ENCODE data around the gene BTBD9.

The BTBD9 gene

DNA sequence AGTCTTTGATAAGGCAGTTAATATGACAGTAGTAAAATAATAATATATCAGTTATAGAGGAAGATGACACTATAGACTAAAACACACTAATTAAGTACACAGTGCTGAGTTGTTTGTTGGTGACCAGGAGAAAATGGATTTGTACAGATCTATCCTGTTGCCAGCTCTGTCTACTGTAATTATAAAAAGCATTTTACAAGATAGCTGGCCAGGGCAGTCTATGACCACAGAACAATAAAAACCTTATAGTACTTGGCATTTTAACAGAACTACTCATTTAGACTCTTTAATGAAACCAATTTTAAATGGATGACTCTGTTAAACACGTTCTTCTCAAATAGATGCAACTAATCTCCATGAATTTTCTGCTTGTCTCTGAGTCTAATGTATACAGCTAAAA lies 367.5 kb downstream of the BTBD9 start:
- no peak for FAIRE-seq

DNA sequence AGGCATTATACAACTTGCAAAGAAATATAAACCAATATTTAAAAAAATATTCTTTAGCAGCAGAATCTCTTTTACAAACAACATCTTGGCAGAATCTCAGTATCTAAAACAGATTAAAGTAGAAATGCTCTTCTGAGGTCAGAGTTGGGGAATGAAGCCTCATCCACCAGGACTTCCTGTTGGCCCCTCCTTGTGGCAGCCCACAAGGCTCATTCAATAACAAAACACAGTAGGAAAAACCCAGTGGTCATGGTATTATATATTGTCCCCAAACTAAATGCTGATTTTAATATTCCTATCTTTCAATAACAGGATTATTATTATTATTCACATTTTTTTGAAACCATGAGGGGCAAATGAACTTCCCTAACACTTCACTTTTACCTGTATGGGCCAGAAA lies 368.6 kb downstream of the BTBD9 start:
- no peak for FAIRE-seq

DNA sequence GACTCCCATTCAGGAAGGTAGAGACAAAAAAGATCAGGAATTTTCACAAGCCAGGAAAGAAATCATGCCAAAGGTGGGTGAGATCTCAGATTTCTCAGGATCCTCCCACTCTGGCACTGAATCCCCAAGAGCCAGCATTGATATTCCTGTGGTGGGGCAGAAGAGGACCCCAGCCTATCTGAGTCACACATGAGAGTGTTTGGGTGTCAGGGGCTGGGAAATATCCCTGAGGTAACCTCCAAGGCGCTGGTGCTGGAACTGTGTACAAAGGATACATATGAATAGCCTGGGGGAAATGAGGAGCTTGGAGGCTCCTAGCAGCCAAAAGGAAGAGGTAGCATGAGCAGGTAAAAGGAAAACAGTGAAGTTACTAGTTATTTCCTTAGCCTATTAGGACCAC lies 369.4 kb downstream of the BTBD9 start:
- FAIRE-seq, result no peak

DNA sequence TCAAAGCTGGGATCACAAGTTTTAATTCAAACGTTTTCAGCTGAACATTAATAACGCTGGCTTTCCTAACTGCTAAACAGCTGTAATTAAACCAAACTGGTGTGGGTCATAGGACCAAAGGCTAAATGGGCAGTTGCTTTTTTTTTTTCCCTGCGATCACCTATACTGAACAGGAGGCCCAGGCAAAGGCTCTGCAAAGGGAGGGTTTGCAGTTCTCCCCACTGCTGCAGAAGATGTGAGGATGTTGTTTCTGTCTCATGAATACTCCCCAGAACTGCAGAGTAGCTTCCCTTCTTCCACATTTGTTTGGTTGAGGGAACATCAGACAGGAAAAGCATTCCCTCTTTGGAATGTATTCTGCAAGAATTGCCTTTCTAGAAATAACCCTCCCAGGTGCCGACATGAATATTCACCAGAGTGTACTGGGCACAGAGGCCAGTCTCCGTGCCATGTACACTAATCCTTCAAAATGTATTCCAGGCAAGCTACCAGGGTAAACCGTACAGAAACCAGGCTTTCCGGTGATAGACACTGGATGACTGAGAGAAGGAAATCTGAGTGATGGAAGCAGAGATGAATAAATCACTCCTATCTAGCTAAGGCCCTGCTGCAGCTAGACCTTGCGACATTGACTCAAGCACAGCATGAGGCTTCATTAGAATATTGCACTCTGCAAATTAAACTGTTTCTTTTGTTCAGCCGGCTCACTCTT lies 370.1 kb downstream of the BTBD9 start:
- no peak for FAIRE-seq

DNA sequence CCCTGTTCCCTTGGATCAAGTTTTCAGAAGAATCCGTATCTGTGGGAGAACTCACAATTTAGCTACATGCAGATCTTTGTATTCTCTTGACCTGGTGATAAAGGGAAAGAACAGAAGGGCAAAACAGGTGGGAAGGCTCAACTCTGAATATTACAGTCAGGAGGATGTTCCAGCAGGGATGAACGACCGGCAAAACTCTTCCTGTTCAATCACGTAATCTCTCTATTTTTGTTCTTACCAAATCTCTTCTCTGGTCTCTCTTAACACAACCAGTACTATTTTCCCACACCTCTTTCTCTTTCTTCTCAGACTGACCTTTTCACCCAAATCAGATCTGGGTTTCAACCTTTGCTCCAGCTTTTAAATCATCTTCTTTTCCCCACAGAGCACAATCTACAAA lies 371.4 kb downstream of the BTBD9 start:
- FAIRE-seq, result no peak

DNA sequence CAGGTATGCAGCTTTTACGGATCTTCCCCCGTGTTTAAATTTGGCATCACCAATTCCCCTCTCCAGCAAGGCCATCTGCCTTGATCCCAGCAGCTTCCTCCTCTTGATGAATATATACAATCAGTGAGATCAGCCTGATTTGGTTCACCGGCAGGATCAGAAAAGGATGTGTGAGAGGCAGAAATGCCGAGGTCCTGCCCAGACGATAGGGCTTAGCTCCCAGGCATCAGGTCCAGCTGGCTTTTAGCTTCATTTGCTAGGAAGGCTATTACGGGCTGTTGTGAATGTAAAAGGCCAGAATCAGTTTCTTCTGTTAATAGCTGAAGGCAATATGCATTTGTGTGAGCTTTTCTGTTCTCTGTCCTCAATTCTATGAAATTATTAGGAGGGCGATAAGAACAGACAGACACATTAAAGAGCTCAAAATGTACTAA lies 372.8 kb downstream of the BTBD9 start:
- FAIRE-seq, result no peak

DNA sequence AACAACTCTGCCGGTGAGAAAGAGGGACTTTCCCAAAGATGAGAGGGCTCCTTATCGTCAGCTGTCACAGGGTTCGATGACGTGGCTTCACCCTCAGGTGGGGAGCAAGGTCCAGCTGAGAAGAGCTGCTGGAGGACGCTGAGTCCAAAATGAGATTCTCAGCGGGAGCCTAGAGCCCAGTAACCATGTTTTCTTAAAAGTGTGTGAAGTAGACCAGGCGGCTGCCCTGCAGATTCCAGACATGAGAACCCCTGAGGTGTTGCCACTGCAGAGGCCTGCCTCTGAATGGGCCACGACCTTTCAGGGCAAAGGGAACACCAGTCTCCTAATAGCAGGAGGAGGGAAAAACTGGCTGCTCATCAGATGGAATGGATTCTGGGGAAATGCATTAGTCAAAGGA lies 375.1 kb downstream of the BTBD9 start:
- no peak for FAIRE-seq

DNA sequence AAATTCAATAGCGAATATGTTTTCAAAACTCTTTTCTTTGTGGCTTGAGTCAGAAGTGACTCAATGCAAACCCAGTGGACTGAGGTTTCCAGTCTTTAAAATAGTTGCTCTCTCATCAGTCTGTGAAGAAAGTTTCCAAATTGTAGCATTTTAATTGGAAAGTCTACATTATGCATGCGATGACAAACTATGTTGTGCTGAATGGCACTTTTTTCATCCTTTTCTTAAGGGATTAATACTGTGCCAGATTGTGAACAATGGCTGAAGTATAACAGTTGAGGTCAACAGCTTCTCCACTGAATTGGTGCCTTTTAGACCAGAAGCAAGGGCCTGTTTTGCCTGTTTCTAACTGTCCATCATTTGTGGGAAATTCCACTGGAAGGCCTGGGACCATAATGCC lies 377.1 kb downstream of the BTBD9 start:
- FAIRE-seq, result no peak

DNA sequence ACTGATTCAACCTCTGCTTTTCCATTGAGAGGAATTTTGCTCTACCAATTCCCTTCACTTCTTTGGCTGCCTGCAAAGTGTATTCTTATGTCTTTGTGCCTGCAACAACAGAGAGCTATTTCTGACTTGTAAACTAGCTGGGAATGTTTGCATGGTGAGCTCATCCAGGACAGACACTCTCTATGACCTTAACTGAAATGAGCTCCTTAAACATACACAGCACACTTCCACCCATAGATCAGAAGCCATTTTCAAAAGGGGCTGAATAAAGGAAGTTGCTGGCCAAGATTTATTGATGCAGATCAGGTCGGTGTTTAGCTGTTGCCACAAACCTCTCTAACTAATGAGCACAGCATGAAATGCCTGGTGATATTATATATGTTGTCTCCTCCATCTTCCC lies 377.7 kb downstream of the BTBD9 start:
- no peak for FAIRE-seq

DNA sequence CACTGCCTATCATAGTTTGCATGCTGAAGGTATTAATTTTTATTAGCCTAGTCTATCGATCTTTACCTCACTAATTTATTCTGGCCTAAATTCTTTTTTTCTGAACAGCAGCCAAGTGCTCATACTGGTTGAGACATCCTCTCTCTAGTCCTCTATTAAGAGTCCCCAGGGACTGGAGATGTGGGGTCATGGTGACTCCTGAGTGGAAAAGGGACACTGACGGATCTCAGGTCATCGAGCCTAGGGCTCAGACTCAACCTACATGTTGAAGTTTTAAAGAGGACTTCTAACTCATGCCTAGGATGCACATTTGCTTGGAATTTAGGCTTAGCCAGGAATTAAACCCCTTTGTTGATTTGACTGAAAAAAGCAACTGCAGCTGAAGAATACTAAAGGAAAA lies 378.1 kb downstream of the BTBD9 start:
- no peak for FAIRE-seq

DNA sequence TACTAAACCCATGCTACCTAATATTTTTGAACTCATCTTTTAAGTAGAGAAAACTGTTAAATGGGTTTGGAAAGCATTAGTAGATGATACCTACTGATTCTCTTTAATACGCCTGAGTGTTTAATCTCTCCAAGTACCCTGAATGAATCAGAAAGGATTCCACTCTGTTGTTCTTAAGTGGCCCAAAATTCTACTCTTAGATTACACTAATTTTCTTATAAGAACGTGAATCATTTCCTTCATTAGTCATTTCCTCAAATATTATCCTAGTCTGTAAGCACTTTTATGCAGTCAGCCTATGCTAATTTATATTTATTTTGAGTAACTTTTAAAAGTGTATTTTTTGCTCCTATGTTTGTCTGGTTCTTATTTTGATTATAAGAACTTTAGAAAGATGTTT lies 380.0 kb downstream of the BTBD9 start:
- no peak for FAIRE-seq

DNA sequence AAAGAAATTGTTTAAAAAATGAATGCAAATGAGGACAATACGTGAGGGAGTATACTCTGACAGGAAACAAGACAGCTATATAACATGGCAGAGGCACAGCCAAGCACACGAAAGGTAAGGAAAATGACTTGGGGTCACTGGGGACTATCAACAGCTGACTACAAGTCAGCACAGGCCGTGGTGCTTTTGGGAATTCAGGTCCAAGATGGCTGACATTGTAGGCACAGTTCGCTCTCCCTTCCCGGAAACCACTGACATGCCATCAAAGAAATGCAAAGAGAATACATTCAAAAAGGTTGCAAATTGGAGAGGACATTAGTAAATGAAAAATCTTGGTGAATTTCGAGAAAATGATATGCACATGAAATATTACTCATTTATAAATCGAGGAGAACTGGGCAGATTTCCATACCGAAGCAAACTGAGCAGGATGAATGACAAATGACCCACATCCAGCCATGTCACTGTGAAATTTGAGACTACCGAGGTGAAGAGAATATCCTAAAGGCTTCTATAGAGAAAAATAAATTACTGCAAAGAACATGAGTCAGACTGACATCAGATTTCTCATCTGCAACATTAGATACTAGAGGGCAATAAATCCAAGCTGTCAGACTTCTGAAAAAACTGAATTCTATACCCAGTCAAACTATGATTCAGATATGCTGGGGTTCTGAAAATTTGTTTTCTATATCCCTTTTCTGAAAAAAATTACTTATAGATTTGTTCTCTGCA lies 391.1 kb downstream of the BTBD9 start:
- no peak for FAIRE-seq

DNA sequence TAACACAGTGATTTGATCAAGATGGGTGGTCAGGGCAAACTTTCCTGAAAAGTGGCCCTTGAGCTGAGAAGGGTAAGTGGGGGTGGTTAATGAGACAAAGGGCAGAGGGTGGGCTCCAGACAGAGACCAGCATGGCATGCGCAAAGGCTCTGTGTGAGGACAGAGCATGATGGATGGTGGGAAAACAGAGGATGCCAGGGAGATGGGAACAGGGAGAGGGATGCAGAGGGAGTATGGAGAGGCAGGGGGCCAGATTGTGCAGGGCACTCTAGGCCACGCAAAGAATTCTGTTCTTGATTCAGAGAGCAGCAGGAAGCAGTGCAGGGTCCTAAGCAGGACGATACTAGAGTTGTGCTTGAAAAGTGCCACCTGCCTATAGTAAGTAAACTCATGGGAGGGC lies 394.4 kb downstream of the BTBD9 start:
- FAIRE-seq, result no peak

DNA sequence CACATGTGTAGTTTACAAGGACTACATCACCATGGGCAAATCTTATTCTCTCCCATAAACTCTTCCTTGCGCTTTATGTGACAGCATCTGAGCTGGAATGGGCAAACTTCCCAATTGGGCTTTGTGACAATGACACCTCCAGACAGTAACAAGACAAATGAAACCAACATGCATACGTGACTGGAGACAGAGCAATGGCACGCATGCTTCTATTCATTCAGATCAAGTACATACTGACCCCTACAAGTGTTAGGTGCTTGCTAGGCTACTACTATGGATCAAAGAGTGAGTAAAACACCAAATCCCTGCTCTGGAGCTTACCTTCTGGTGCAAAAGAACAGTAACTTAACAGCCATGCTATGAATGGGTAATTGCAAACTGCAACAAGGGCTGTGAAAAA lies 394.9 kb downstream of the BTBD9 start:
- FAIRE-seq, result no peak

DNA sequence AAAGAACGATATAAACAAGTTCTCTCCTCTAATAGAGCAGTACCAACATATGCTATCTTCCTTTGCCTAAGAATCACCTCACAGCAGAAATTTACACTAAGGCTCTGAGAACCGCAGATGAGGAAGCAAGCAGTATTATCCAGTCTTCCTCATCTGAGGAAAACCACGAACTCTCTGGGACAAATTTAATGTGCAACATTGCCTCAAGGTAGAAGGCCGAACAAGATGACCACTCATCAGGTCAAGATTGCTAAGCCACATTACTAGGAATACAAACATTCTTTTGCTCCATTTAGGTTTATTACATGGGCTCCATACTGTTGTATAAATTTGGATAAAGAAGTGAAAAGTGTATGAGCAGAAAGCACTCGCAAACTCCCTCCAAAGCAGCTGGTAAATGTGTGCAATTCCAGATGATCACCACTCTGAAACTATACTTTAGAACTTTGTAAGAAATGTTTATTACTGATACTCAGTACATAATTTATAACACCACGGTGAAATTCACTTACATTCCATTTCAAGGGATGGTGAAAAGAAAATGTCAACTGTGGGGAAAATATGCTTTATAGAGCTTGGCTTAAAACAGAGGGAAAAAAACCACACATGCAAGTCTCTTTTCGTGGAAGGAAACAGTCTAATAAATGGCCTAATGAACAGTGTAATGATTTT lies 398.4 kb downstream of the BTBD9 start:
- no peak for FAIRE-seq

DNA sequence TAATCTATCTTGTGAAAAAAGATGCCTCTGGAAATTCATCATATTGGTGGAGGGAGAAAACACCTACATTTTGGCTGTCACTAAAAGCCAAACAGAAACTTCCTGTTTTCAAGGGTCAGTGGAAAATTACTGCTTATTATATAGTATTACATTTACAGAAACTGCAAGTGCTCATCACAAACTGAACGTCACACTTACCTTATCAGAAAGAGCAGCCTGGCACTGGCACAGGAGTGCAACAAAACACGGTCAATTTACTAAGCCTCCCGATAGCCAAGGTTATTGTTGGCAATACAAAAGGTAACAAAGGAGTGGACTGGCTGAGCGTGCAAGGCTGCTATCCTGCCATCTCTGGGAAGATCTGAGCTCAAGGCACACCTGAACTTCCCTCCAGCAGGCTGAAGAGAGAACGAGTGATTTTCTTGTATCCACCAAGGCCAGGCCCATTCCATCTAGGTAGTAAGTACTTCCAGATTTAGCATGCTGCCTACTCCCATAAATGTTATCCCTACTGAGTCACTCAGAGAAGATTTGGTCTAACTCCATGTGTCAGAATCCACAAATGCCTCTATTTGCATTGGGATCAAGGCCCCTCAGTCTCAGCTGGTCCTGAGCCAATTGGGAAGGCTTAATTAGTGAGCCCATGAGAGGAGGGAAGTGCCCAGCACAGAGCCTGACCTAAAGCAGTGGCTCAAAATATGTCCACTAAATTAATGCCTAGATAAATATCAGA lies 399.8 kb downstream of the BTBD9 start:
- FAIRE-seq, result no peak

DNA sequence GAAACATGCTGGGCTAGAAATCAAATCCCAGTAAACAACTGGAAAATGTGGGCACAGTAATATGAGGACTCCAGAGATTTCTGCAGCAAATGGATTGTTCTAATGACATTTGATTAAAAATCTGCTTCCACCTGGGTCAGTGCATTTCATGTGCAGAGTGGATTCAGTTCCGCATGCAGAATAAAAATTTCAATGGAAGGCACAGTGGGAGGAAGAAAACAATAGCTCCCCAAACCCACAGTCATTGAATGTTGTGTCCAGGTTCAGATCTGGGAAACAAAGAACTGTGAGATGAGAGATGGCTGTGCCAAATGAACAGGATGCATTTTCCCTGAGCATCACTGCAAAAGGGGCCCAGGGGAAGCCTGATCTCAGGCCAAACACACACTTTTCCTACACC lies 403.1 kb downstream of the BTBD9 start:
- FAIRE-seq, result no peak

DNA sequence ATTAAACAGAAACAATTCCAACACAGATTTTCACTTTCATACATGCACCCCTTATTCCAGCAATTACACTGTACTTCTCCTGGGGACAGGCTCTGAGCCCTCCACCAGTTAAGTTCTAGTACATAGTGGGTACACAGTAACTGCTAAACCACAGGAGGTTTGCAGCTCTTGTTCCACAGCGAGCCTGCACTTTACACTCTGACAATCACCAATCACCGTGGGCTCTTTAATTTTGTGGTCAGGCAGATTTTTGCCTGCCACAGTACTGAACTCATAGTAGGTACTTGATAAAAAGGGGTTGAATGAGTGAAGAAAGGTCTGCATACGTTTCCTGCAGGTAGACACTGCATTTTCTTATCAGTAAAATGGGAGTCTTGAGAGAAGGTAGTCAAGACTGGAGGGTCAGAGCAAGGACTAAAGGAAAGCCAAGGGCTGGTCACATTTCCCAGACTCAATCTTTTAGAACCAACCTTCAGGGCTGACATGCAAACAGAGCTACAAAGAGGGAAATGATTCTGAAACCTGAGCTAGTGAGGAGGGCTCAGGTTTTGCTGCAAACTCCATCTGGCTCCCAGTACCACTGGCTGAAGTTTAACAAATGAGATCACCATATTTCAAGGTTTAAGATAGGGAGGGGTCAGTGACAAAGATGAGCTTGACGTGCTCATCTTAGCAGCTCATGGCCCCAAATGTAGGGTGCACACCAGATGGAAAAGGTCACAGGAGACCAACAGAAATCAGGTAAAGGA lies 404.6 kb downstream of the BTBD9 start:
- FAIRE-seq, result no peak

DNA sequence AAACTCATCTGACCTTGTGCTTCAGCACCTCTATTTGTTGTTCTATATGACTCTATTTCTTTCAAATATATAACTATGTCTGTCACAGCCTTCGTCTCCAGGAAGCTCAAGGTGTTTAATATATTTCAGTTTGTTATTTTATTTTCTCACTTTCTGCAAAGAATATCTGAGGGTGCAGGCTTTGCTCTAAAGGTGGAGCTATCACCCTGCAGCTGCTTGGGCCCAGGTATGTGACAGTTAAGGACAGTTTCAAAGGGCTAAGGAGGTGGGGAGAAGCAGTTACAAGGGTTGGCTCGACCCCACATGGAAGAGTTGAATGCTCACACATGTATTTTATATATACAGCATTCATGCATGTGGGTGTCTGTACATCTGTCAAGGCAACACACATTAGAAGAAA lies 405.6 kb downstream of the BTBD9 start:
- FAIRE-seq, result no peak

DNA sequence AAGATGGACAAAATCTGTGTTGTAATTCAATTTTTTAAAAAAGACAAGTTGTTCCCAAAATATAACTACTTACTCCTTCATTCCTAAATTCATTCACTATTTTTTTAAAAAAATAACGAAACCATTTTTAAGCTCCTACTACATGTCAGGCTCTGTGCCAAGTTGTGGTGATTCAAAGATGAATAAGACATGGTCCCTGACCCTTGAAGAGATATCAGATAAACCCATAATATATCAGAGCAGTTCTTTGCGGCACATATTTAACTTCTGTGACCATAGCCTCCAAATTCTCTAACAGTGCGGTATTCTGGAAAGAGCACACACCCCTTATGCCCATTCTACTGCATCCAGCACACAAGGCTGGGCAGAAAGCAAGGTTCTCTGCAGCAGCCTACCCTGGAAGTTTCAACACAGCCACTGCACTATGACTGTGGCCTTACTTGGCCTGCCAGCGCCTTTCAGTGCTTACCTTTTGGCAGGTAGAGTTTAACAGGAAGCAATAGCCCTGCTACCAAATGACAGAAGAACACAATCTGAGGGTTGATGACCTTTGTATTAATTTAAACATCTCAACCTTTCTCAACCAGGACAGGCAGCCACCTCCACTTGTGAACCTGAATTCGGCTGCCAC lies 406.5 kb downstream of the BTBD9 start:
- no peak for FAIRE-seq

DNA sequence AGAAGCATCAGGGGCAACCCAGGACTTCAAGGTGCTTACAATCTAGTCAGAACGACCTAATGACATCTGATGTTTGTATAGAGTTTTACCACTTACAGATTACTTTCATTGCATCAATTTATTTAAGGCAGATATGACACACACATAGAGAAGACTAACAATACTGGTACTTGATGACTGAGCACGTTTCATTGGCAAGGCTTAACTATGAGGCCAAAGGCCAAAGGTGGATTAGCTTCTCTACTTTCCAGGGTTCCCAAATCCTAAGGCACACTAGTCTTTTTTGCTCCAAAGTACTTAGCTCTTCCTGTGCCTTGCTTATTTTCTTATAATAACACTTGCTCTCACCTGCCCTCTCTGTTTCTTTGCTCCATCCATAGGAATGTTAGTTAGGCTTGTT lies 414.0 kb downstream of the BTBD9 start:
- FAIRE-seq, result no peak

DNA sequence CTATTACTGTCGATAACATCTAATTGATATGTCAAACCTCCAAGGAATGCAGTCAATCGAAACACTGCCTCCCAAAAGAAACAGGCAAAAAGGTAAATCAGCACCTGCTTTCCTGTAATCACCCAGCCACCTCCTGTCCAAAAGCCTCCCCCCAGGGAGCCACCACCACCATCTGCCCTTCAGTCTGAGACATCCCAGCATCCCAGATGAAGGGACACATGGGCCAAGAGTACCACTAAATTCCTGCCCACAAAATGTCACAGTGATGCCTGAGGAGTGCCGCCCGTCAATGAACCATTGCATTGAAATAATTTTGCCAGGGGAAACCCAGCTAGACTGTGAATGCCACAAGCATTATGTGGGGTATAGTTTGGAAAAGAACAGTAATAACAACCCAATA lies 418.5 kb downstream of the BTBD9 start:
- FAIRE-seq, result no peak

Data from G401.6 (cell line).